HAP-1 (cell line): ENCODE data around the gene BRD3.

Source experiments
- DNase-seq, 2 experiments: peaks; one replicate each; pipeline ENCODE4 v3.0.0-alpha.2; 2016 to 2020; ENCODE audit warnings: low spot score in 2 of 2
- H3K27me3 ChIP-seq: fragments of 250-450 bp; sonication (Bioruptor Pico); 2 replicates; pipeline ENCODE4 v1.5.1; 2020; ENCODE audit warnings: low read depth, mild to moderate bottlenecking, moderate library complexity
- H3K36me3 ChIP-seq: fragments of 250-450 bp; sonication (Bioruptor Pico); replicated peaks from 2 replicates; pipeline ENCODE4 v1.5.1; 2020; ENCODE audit warnings: mild to moderate bottlenecking
- H3K4me1 ChIP-seq: fragments of 250-450 bp; sonication (Bioruptor Pico); 2 replicates; pipeline ENCODE4 v1.5.1; 2020; ENCODE audit warnings: mild to moderate bottlenecking
- H3K4me3 ChIP-seq: fragments of 250-450 bp; sonication (Bioruptor Pico); 2 replicates; pipeline ENCODE4 v1.5.1; 2020; ENCODE audit warnings: mild to moderate bottlenecking, moderate library complexity
- H3K9me3 ChIP-seq: fragments of 250-450 bp; sonication (Bioruptor Pico); 2 replicates; pipeline ENCODE4 v1.5.1; 2020; ENCODE audit warnings: mild to moderate bottlenecking, moderate library complexity
- in situ Hi-C: fragments of 300-500 bp; cut with MboI; formaldehyde crosslinking; loops from 3 replicates; pipeline ENCODE4 v1.14.3; 2020; ENCODE audit warnings: low sequenced_read_pairs, inconsistent platforms, mixed read lengths

Gene BRD3

DNA sequence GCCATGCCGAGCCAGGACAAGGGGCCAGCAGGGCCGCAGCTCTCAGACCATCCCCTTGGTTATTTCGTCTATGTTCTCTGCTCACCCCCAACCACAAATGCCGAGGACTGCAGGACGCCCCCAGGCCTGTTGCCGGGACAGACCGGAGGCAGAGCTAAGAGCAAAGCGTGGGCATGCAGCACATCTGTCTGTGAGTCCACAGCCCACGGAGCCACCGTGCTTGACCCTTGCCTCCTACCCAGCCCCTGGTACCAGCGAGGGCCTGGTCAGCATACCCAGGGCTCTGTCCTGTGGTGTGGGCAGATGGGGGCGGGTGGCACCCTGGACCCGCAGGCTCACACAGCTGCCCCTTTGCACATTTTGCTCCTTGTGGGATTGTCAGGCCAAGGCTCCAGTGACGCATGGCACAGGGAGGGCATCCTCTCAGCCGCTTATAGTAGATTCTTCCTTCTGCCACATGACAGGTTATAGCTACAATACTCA is 4.7 kb downstream of the BRD3 start:
- no peak for DNase-seq
- no peaks in the 10 kb centered on the region for H3K27me3 ChIP-seq
- H3K4me3 ChIP-seq: no peak overlapping the region
- H3K4me1 ChIP-seq: peaks cover 2% of the 10 kb centered on the region; the same call in 1 of the 2 replicates
- H3K9me3 ChIP-seq: no peaks in the 10 kb centered on the region
- H3K36me3 ChIP-seq: no peaks in the 10 kb centered on the region; the same call in 1 of the 2 replicates
- in situ Hi-C loops: no loop called here

GRCh38 chr9:134062461-134063087 is 5.3 kb downstream of the BRD3 start:
- in situ Hi-C loops: no loop called here
- Histone ChIP-seq H3K4me3 (no peak overlapping the region), H3K9me3 (no peaks in the 10 kb centered on the region), H3K27me3 (no peaks in the 10 kb centered on the region), H3K36me3 (no peaks in the 10 kb centered on the region; the same call in 1 of the 2 replicates), H3K4me1 (peaks cover 2% of the 10 kb centered on the region; the same call in 1 of the 2 replicates)
- DNase-seq: no peak

DNA sequence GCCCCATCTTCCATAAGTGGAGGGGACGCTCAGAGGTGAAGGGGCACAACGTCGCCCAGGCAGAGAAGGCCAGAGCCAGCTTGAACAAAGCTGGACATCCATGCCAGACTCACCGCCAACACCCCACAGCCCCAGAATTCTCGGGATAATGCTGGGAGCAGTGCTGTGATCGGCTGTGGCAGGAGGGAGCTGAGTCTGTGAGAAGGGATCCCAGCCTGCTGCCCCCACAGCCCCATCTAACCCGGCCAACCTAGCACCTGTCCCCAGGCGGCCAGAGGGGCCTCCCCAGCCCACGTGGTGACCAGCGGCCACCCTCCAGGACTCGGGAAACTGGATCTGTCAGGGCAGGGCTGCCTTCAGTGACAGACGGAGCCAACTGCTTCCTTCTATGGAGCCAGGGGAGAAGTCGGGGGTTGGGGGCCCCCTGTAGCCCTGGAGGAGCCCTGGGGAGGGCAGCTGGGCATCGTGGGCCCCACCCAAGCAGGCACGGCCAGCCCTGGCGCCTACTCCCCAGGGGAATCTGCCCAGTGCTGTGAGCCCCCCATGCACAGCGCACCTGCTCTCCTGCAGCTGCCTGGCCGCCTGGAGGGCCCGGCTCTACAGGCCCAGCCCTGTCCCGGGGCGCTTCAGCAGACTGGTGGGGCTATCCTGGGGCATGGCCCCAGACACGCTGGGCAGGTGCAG is 6.0 kb downstream of the BRD3 start:
- no peak for DNase-seq
- no peaks in the 10 kb centered on the region for H3K27me3 ChIP-seq
- no peaks in the 10 kb centered on the region for H3K9me3 ChIP-seq
- H3K4me3 ChIP-seq: no peak overlapping the region
- no peaks in the 10 kb centered on the region; the same call in 1 of the 2 replicates for H3K36me3 ChIP-seq
- H3K4me1 ChIP-seq: peaks cover 2% of the 10 kb centered on the region; the same call in 1 of the 2 replicates
- in situ Hi-C loops: no loop called here

- no peak for DNase-seq
Observed at GRCh38 chr9:134061019-134061687, 6.7 kb downstream of the BRD3 start.

DNA sequence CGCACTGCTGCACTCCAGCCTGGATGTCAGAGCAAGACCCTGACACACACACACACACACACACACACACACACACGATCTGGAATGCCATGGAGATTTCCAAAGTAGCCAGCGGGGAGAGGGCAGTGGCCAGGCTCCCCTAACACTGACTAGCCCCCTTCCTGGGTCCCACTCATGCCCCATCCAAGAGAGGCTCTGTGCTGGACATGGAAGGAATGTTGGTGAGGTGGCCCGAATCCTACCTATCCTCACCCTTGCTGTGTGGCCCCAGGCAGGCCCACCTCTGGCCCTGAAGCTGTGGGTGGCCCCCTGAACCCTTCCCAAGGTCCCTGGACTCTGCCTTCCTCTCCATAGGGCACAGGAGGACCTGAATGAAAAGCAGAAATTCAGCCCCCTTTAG is 7.3 kb downstream of the BRD3 start:
- no peaks in the 10 kb centered on the region; the same call in 1 of the 2 replicates for H3K36me3 ChIP-seq
- in situ Hi-C loops: no loop called here
- H3K4me1 ChIP-seq: peaks cover under 1% of the 10 kb centered on the region; the same call in 1 of the 2 replicates
- no peak overlapping the region for H3K4me3 ChIP-seq
- H3K9me3 ChIP-seq: no peaks in the 10 kb centered on the region
- no peak for DNase-seq
- H3K27me3 ChIP-seq: no peaks in the 10 kb centered on the region

More at GRCh38 chr9:134061019-134061687, 6.7 kb downstream of the BRD3 start:
- in situ Hi-C loops: no loop called here
- no peak overlapping the region for H3K4me3 ChIP-seq
- no peaks in the 10 kb centered on the region for H3K9me3 ChIP-seq
- peaks cover 2% of the 10 kb centered on the region; the same call in 1 of the 2 replicates for H3K4me1 ChIP-seq
- H3K36me3 ChIP-seq: no peaks in the 10 kb centered on the region; the same call in 1 of the 2 replicates
- H3K27me3 ChIP-seq: no peaks in the 10 kb centered on the region

GRCh38 chr9:134059661-134060395 is 8.0 kb downstream of the BRD3 start:
- DNase-seq: no peak
- Histone ChIP-seq H3K9me3 (no peaks in the 10 kb centered on the region), H3K27me3 (no peaks in the 10 kb centered on the region), H3K36me3 (no peaks in the 10 kb centered on the region), H3K4me1 (no peaks in the 10 kb centered on the region), H3K4me3 (no peak overlapping the region)
- in situ Hi-C loops: no loop called here

DNA sequence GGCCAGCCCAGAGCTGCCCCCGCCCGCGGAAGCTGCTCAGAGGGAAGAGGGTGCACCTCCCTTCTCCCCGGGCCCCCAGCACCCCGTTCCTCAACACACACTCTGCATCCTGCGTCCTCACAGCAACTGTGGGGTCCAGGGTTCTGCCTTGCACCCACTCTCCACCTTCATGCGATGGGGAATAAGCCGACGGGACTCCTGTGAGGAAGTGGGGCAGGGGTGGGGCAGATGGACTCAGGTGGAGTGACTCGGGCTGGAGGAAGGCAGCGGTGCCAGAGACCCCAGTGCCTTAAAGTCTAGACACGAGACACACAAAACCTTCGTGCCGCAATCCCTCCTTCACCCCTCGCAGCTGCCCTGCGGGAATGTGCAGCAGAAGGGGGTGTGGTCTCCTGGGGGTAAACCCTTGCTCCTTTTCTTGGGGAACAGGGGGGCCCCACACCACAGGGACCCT is 8.6 kb downstream of the BRD3 start:
- no peak for DNase-seq
- Histone ChIP-seq H3K27me3 (no peaks in the 10 kb centered on the region), H3K4me1 (no peaks in the 10 kb centered on the region), H3K4me3 (no peak overlapping the region), H3K9me3 (no peaks in the 10 kb centered on the region), H3K36me3 (no peaks in the 10 kb centered on the region)
- in situ Hi-C loops: no loop called here

DNA sequence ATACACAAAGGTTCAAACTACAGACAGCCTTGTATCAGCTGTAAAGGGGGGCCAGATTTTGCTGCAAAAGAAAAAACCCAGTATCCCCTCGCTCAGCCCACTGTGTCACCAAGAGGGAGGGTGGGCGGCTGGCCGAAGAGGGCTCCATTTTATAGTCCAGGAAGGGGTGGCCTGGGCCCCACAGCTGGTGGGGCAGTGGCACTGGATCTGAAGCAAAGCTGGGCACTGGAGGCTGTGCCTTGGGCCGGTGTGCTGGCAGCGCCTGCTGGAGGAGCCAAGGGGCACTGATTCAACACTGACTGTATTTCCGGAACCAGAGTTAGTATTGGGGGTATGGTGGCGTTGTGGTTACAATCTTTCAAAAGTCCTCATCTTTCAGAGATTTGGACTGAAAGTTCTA is 9.1 kb downstream of the BRD3 start:
- no peaks in the 10 kb centered on the region for H3K27me3 ChIP-seq
- no peak for DNase-seq
- H3K36me3 ChIP-seq: no peaks in the 10 kb centered on the region; the same call in 1 of the 2 replicates
- H3K4me1 ChIP-seq: no peaks in the 10 kb centered on the region
- in situ Hi-C loops: no loop called here
- H3K4me3 ChIP-seq: no peak overlapping the region
- H3K9me3 ChIP-seq: no peaks in the 10 kb centered on the region

DNA sequence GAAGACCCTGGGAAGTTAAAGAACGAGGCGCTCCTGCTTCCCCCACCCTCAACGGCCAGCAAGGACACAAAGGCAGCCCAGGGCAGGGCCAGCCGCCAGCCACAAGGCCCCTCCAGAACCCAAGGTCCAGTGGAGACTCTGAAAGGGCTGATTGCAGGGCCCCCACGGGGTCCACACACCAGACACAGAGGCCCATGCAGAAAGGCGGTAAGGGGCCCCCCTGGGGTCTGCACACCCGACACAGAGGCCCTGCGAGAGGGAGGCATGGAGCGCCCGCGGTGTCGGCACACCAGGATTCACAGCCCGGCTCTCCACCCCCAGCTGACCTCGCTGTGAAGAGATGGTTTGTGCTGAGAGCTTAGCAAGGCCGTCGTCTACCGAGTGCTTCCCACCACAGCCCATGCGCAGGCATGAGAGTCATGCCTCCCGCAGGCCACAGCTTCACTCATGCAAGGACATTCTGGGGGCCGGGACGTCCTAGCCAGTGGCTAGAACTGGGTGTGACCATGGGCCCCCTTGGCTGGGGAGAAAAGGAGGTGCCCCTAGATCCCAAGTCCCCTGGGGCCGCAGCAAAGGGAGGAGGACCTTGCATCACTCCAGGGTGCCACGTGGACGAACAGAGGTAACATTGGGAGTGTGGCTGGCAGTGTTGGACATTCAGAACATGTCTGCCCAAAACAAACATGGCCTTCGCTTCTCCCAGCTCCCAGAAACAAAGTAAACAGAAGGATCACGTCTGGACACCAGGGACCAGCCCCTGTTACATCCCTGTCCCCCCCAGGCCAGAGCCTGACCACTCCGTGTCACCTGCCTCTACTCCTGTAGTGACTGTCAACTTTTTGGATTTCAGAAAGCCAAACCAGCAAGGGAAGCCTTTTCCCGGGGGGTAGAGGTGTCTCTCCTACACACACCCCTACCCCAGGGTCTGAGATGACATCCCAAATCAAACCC is 9.8 kb downstream of the BRD3 start:
- H3K9me3 ChIP-seq: no peaks in the 10 kb centered on the region
- DNase-seq: no peak
- H3K4me3 ChIP-seq: no peak overlapping the region
- no peaks in the 10 kb centered on the region for H3K4me1 ChIP-seq
- peaks cover 2% of the 10 kb centered on the region for H3K36me3 ChIP-seq
- no peaks in the 10 kb centered on the region for H3K27me3 ChIP-seq
- in situ Hi-C loops: no loop called here

- H3K9me3 ChIP-seq: no peaks in the 10 kb centered on the region
- in situ Hi-C loops: no loop called here
- no peaks in the 10 kb centered on the region for H3K4me1 ChIP-seq
- H3K4me3 ChIP-seq: no peak overlapping the region
- no peak for DNase-seq
- peaks cover 10% of the 10 kb centered on the region for H3K36me3 ChIP-seq
- no peaks in the 10 kb centered on the region for H3K27me3 ChIP-seq
Observed at GRCh38 chr9:134057307-134057657, 10.5 kb downstream of the BRD3 start.

DNA sequence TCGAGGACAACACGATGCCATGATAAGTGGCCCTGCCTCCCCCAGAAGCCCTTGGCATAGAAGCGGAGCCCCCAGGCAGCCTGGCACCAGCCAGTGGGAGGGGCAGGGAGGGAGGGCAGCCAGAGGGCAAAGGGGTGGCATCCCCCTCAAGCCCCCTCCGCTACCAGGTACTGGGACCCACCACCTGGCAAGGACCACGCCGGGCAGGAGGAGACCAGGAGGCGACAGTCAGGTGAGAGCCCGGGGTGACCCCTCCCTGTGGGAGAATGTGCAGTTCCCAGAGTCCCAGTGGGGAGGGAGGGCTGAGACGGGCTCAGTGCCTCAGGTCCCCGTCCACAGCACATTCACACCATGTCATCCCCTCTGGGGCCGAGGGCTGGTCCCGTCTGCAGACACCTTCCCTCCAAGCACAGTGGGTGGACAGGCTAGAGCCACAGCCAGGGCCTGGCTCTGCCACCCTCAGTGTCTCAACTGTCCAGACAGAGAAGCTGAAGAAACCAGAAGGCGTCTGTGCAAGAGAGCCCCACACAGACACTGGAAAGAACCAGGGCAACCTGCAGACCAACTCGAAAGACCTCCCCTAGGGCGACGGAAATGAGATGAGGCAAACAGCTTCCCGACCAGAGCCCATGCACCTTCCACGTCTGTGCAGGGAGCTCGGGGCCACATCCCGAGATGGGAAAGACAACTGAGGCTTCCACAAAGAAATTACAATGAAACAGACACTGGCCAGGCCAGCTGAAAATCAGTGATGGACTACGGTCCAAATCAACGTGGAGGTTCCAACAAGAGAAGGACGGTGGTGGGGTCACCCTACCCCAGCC is 11.1 kb downstream of the BRD3 start:
- H3K9me3 ChIP-seq: no peaks in the 10 kb centered on the region
- in situ Hi-C loops: no loop called here
- H3K36me3 ChIP-seq: peaks cover 13% of the 10 kb centered on the region
- no peak for DNase-seq
- H3K4me3 ChIP-seq: no peak overlapping the region
- H3K27me3 ChIP-seq: no peaks in the 10 kb centered on the region
- no peaks in the 10 kb centered on the region for H3K4me1 ChIP-seq

DNA sequence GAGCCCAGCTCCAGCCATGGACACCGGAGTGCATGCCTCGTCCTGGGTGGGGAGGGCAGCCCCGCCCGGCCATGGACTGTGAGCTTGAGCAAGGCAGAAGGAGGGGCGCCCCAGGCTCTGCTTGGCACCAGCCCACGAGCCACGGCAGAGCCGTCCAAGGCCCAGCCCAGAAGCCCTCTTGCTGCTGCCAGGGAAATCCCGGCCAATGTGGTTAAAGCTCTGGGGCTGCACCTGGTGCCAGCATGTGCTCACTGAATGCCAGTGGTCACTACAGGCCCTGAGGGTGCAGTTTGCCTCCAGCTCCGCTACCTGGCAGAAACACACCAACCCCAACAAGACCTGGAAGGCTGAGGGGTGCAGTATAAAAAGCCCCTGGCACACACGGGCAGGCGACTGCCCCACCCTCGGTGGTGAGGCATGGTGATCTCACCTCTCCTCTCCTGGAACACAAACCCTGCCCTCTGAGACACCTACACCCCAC is 11.8 kb downstream of the BRD3 start:
- Histone ChIP-seq H3K4me3 (no peak overlapping the region), H3K4me1 (no peaks in the 10 kb centered on the region), H3K36me3 (peaks cover 20% of the 10 kb centered on the region), H3K27me3 (no peaks in the 10 kb centered on the region), H3K9me3 (no peaks in the 10 kb centered on the region)
- in situ Hi-C loops: no loop called here
- DNase-seq: no peak
